HG03175 (cell line): ENCODE measurements around the gene SPP1.
"Not testable (repeated sequence)": the region's sequence is repeated elsewhere in the genome, so short reads cannot be mapped to it uniquely, and the experiment has no call there.

ENCODE experiments used
- ATAC-seq: cut with Tn5 transposase; IDR thresholded peaks from one replicate; pipeline ENCODE4 v1.9.1; 2021; ENCODE audit warnings: mild to moderate bottlenecking, moderate library complexity; ENCODE audit not compliant: unreplicated experiment

Gene SPP1

DNA sequence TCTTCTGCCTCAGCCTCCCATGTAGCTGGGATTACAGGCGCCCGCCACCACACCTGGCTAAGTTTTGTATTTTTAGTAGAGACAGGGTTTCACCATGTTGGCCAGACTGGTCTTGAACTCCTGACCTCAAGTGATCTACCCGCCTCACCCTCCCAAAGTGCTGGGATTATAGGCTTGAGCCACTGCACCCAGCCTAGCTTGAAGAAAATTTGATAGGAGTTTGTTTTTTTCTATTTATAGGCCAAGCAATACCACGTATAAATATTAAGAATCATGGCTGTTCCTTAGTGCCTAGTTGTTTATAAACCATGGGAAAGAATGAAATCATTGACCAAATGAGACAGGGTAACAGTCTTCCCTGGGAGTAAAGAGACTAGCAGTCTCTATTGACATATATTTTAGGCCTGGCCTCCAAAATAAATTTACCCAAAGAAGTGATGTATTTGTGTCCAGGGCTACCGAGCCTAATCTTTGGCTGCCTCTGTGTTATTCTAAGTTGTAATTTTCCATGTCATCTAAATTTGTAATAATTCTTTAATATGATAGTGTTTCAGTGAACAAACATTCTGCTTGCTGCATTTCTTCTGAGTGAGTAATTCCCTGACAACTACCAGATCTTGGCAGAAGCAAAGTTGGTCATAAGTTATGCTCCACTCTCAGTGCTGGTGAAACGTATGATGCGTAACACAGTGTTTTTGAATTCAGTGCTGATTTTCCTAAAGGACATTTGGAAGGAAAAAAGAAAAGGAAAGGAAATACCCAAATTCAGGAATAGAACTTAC is 42.2 kb downstream of the SPP1 start:
- no peak for ATAC-seq

- no peak for ATAC-seq
Measured at GRCh38 chr4:88018466-88018865, 43.0 kb downstream of the SPP1 start.

- no peak for ATAC-seq
Measured at GRCh38 chr4:88021824-88022223, 46.3 kb downstream of the SPP1 start.

DNA sequence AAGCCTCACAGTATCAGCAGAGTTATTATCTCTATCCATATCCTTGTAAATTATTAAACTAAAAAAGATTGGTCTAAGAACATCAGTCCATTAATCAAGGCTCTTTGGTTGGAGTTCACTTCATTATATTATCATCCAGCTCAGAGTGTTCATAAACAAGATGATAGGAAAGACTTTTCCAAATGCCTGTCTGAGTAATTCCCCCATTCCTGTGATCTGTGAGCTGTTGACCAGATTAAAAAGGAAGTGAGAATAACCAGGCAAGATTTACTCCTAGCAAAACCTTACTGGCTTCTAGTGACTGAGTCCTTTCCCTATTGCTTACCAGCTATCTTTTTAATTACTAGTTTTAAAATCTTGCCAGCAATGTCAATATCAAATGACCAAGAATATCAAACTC is 46.8 kb downstream of the SPP1 start:
- ATAC-seq, result no peak

- ATAC-seq, result not testable (repeated sequence)
Measured at GRCh38 chr4:88025868-88026661, 50.6 kb downstream of the SPP1 start.

- no peak for ATAC-seq
Measured at GRCh38 chr4:88027611-88028608, 52.4 kb downstream of the SPP1 start.

DNA sequence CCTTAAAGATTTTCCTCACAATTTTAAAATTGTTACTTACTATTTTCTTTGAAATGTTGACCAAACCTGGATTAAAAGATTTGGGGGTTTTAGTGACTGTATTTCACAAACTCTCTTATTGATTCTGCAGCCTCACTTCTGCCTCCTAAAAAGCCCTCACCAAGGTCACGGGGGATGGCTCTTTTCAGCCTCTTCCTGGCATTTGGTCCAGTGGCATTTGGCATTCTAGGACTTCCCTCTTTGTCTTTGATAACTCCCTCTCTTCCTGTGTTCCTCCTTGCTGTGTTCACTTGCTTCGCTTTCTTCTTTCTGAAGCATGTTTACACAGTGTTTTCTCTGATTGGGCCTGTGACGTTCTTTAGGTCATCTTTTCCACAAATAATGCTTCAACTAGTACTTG is 53.4 kb downstream of the SPP1 start:
- ATAC-seq, result no peak

DNA sequence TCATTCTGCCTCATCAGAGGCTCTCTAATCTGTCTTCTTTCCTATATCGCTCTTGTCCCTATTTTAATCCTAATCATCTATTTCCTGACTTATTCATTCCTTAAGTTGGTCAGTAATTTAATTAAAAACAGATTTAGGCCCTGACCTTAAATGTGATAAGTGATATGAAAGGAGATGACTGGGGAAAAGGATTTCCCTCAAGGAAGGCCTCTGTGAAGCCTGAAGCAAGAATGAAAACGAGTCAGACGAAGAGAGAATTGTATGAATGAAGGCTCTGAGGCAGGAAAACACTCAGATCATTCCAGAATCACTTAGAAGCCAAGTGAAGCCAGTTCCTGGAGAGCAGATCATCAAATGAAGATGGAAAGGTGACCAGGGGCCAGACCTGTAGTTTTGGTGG is 54.0 kb downstream of the SPP1 start:
- no peak for ATAC-seq

DNA sequence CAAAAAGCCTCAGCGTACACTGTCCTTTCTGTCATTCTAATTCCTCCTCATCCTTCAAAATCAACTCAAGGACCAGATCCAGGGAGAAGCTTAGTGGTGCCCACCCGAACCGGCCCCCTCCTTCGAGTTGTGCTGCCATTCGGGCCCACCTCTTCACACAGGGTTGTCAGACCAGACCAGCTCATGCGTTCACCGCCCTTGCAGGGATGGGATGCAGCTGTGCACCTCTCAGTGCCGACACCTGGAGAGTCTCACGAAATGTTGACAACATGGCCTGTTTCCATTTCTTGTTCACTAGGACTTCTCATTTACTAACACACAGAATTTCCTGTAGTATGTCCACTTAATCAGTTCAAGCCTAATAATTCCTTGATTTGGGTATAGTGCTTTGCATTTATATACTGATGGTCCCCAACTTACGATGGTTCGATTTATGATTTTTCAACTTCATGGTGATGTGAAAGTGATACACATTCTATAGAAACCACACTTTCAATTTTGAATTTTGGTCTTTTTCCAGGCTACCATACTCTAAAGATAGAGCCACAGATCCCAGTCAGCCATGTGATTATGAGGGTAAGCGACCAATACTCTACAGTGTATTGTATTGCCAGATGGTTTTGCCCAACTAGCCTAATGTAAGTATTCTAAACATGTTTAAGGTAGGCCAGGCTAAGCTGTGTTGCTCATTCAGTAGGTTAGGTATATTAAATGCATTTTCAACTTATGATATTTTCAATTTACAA is 55.2 kb downstream of the SPP1 start:
- ATAC-seq, result no peak
